GM18502 (cell line): ENCODE measurements around the gene CHCHD4.

ENCODE experiments used
- ATAC-seq: cut with Tn5 transposase; IDR thresholded peaks from one replicate; pipeline ENCODE4 v1.9.1; 2021; ENCODE audit warnings: mild to moderate bottlenecking; ENCODE audit not compliant: unreplicated experiment, poor library complexity

Gene CHCHD4

GRCh38 chr3:14138109-14138877, 13.6 kb upstream of the CHCHD4 start:
- no peak for ATAC-seq

GRCh38 chr3:14137445-14137844, 12.8 kb upstream of the CHCHD4 start:
- no peak for ATAC-seq

- no peak for ATAC-seq
Measured at GRCh38 chr3:14137004-14137403, 12.3 kb upstream of the CHCHD4 start.

- no peak for ATAC-seq
Measured at GRCh38 chr3:14135581-14135980, 10.9 kb upstream of the CHCHD4 start.

GRCh38 chr3:14134291-14134690, 9.6 kb upstream of the CHCHD4 start:
- no peak for ATAC-seq

GRCh38 chr3:14133876-14134275, 9.2 kb upstream of the CHCHD4 start:
- no peak for ATAC-seq

GRCh38 chr3:14133188-14133800, 8.6 kb upstream of the CHCHD4 start:
- ATAC-seq: no peak

- ATAC-seq: no peak
Measured at GRCh38 chr3:14132689-14133088, 8.0 kb upstream of the CHCHD4 start.

GRCh38 chr3:14132120-14132519, 7.5 kb upstream of the CHCHD4 start:
- ATAC-seq: no peak

- ATAC-seq: no peak
Measured at GRCh38 chr3:14131134-14131533, 6.5 kb upstream of the CHCHD4 start.

GRCh38 chr3:14130707-14131106, 6.0 kb upstream of the CHCHD4 start:
- ATAC-seq: no peak

- ATAC-seq: no peak
Measured at GRCh38 chr3:14130230-14130629, 5.6 kb upstream of the CHCHD4 start.

- no peak for ATAC-seq
Measured at GRCh38 chr3:14129296-14129695, 4.6 kb upstream of the CHCHD4 start.

GRCh38 chr3:14128724-14129123, 4.1 kb upstream of the CHCHD4 start:
- no peak for ATAC-seq

- ATAC-seq: no peak
Measured at GRCh38 chr3:14127516-14128161, 3.0 kb upstream of the CHCHD4 start.

GRCh38 chr3:14126887-14127505, 2.3 kb upstream of the CHCHD4 start:
- no peak for ATAC-seq

GRCh38 chr3:14126017-14126886, 1.6 kb upstream of the CHCHD4 start:
- ATAC-seq: no peak

GRCh38 chr3:14125193-14126016, 735 bp upstream of the CHCHD4 start:
- peak; percentile 28 for ATAC-seq

GRCh38 chr3:14124223-14124614, 451 bp downstream of the CHCHD4 start:
- peak; percentile 46 for ATAC-seq
